ENCODE measurements around the gene SLC2A6.
A peak's percentile ranks its signal among the peaks of the same experiment; 100 is the strongest.

SLC2A6 gene

GRCh38 chr9:133509179-133510083 lies 30.5 kb upstream of the SLC2A6 start:
- Histone ChIP-seq H3K4me3 (no peak overlapping the region), H3K9me3 (no peaks in the 10 kb centered on the region), H4K20me1 (no peaks in the 10 kb centered on the region), H3K9ac (0 out of 2 replicates have a peak overlapping the region, but pooled peaks have one; percentile 16), H3K27me3 (no peaks in the 10 kb centered on the region), H3K4me2 (peak overlapping the region; percentile 52), H3K27ac (peak overlapping the region; percentile 2; the same call in 1 of the 2 replicates), H3K4me1 (peaks cover 24% of the 10 kb centered on the region), H3K36me3 (no peaks in the 10 kb centered on the region)
- TF ChIP-seq Cebpa-rat (IDR thresholded peaks at IDR 0.05), result no peak

- Histone ChIP-seq H3K27me3 (no peaks in the 10 kb centered on the region), H4K20me1 (no peaks in the 10 kb centered on the region), H3K36me3 (no peaks in the 10 kb centered on the region), H3K9ac (no peak overlapping the region), H3K27ac (no peak overlapping the region), H3K9me3 (peaks cover 2% of the 10 kb centered on the region; the same call in 1 of the 2 replicates), H3K4me2 (no peak overlapping the region), H3K4me3 (no peak overlapping the region), H3K4me1 (peaks cover 22% of the 10 kb centered on the region)
- no peak for TF ChIP-seq Cebpa-rat (IDR thresholded peaks at IDR 0.05)
Measured at GRCh38 chr9:133508046-133508445, 29.1 kb upstream of the SLC2A6 start.

GRCh38 chr9:133507246-133507965 lies 28.5 kb upstream of the SLC2A6 start:
- no peak for TF ChIP-seq Cebpa-rat (IDR thresholded peaks at IDR 0.05)
- no peak overlapping the region for H3K4me3 ChIP-seq
- no peak overlapping the region for H3K4me2 ChIP-seq
- H3K4me1 ChIP-seq, result peaks cover 22% of the 10 kb centered on the region
- H3K36me3 ChIP-seq, result no peaks in the 10 kb centered on the region
- H4K20me1 ChIP-seq, result no peaks in the 10 kb centered on the region
- H3K9ac ChIP-seq, result no peak overlapping the region
- peaks cover 8% of the 10 kb centered on the region for H3K9me3 ChIP-seq
- no peaks in the 10 kb centered on the region for H3K27me3 ChIP-seq
- H3K27ac ChIP-seq, result no peak overlapping the region

- Histone ChIP-seq H3K27me3 (no peaks in the 10 kb centered on the region), H3K9me3 (peaks cover 16% of the 10 kb centered on the region), H3K4me3 (no peak overlapping the region), H3K4me2 (no peak overlapping the region), H4K20me1 (no peaks in the 10 kb centered on the region), H3K9ac (no peak overlapping the region), H3K27ac (no peak overlapping the region), H3K4me1 (peaks cover 22% of the 10 kb centered on the region), H3K36me3 (no peaks in the 10 kb centered on the region)
- no peak for TF ChIP-seq Cebpa-rat (IDR thresholded peaks at IDR 0.05)
Measured at GRCh38 chr9:133506653-133507038, 27.7 kb upstream of the SLC2A6 start.

GRCh38 chr9:133505901-133506652 lies 27.2 kb upstream of the SLC2A6 start:
- Histone ChIP-seq H3K4me1 (peaks cover 22% of the 10 kb centered on the region), H4K20me1 (no peaks in the 10 kb centered on the region), H3K4me3 (no peak overlapping the region), H3K4me2 (no peak overlapping the region), H3K27ac (no peak overlapping the region), H3K9ac (no peak overlapping the region), H3K27me3 (no peaks in the 10 kb centered on the region), H3K36me3 (no peaks in the 10 kb centered on the region), H3K9me3 (peaks cover 22% of the 10 kb centered on the region)
- no peak for TF ChIP-seq Cebpa-rat (IDR thresholded peaks at IDR 0.05)

GRCh38 chr9:133505186-133505830 lies 26.4 kb upstream of the SLC2A6 start:
- no peak overlapping the region for H3K9ac ChIP-seq
- peaks cover 22% of the 10 kb centered on the region for H3K4me1 ChIP-seq
- TF ChIP-seq Cebpa-rat (IDR thresholded peaks at IDR 0.05), result no peak
- H3K4me3 ChIP-seq, result no peak overlapping the region
- H3K36me3 ChIP-seq, result no peaks in the 10 kb centered on the region
- H3K9me3 ChIP-seq, result peaks cover 22% of the 10 kb centered on the region
- H3K4me2 ChIP-seq, result no peak overlapping the region
- H4K20me1 ChIP-seq, result no peaks in the 10 kb centered on the region
- no peaks in the 10 kb centered on the region for H3K27me3 ChIP-seq
- H3K27ac ChIP-seq, result no peak overlapping the region

- no peaks in the 10 kb centered on the region for H3K36me3 ChIP-seq
- no peak overlapping the region for H3K9ac ChIP-seq
- H3K9me3 ChIP-seq, result peaks cover 22% of the 10 kb centered on the region
- no peak for TF ChIP-seq Cebpa-rat (IDR thresholded peaks at IDR 0.05)
- H3K4me1 ChIP-seq, result peaks cover 7% of the 10 kb centered on the region; the same call in 1 of the 2 replicates
- no peaks in the 10 kb centered on the region for H4K20me1 ChIP-seq
- no peak overlapping the region for H3K27ac ChIP-seq
- no peak overlapping the region for H3K4me3 ChIP-seq
- H3K4me2 ChIP-seq, result no peak overlapping the region
- H3K27me3 ChIP-seq, result no peaks in the 10 kb centered on the region
Measured at GRCh38 chr9:133502112-133502511, 23.2 kb upstream of the SLC2A6 start.

GRCh38 chr9:133499892-133500270 lies 21.0 kb upstream of the SLC2A6 start:
- Histone ChIP-seq H3K4me2 (no peak overlapping the region), H3K36me3 (no peaks in the 10 kb centered on the region), H3K4me3 (no peak overlapping the region), H3K27ac (no peak overlapping the region), H3K27me3 (no peaks in the 10 kb centered on the region), H4K20me1 (no peaks in the 10 kb centered on the region), H3K9ac (no peak overlapping the region), H3K4me1 (peaks cover 12% of the 10 kb centered on the region), H3K9me3 (peaks cover 22% of the 10 kb centered on the region)
- no peak for TF ChIP-seq Cebpa-rat (IDR thresholded peaks at IDR 0.05)

- Histone ChIP-seq H3K27me3 (no peaks in the 10 kb centered on the region), H3K4me2 (no peak overlapping the region), H4K20me1 (no peaks in the 10 kb centered on the region), H3K4me3 (no peak overlapping the region), H3K27ac (no peak overlapping the region), H3K9me3 (peaks cover 22% of the 10 kb centered on the region), H3K36me3 (no peaks in the 10 kb centered on the region), H3K4me1 (peaks cover 12% of the 10 kb centered on the region), H3K9ac (no peak overlapping the region)
- no peak for TF ChIP-seq Cebpa-rat (IDR thresholded peaks at IDR 0.05)
Measured at GRCh38 chr9:133499132-133499891, 20.4 kb upstream of the SLC2A6 start.
